ENCODE results near the gene BST1. TPM values are rescaled to one million over a fixed set of nuclear protein-coding genes. Genes with fewer than 3 reads are reported as not detected.

Gene BST1
- total RNA-seq, 1 experiment from 2014 or later = 0.41 TPM

- BruUV-seq (replicated peaks) = no TSS peak
These were observed 14.8 kb upstream of the BST1 start for GRCh38 chr4:15688051-15688450.

GRCh38 chr4:15689540-15689939 lies 13.3 kb upstream of the BST1 start:
- CTCF ChIA-PET = no interaction called here
- Histone ChIP-seq H3K4me1 (peaks cover 38% of the 10 kb centered on the region), H3K9me3 (no peaks in the 10 kb centered on the region; the same call in 1 of the 2 replicates), H3K36me3 (ENCODE audit: control insufficient read depth, insufficient read depth, low read length) (no peaks in the 10 kb centered on the region; the same call in 1 of the 2 replicates), H3K27me3 (replicated peaks; ENCODE audit: control insufficient read depth, insufficient read depth, low read length) (no peaks in the 10 kb centered on the region), H3K4me3 (ENCODE audit: low read depth, low read length) (no peak overlapping the region)
- peaks cover 29% of the 10 kb centered on the region for H3K4me1 Mint-ChIP-seq (ENCODE audit: low read depth, unreplicated experiment)
- BruUV-seq (replicated peaks) = no TSS peak
- POLR2A ChIA-PET = no interaction called here
- H3K4me3 Mint-ChIP-seq (ENCODE audit: unreplicated experiment) = no peak overlapping the region
- H3K27me3 Mint-ChIP-seq (ENCODE audit: insufficient read depth, unreplicated experiment) = no peaks in the 10 kb centered on the region
- intact Hi-C loops (cut with micrococcal nuclease; ENCODE audit: unreplicated experiment) = no loop called here
- TF ChIP-seq CTCF (IDR thresholded peaks at IDR 0.05; ENCODE audit: insufficient read depth in 1 of 2, low read depth in 1 of 2, low read length in 1 of 2, severe bottlenecking in 1 of 2, unreplicated experiment in 1 of 2) = no peak
- peaks cover 10% of the 10 kb centered on the region for H3K9me3 Mint-ChIP-seq (ENCODE audit: unreplicated experiment)
- peaks cover 25% of the 10 kb centered on the region for H3K36me3 Mint-ChIP-seq (ENCODE audit: insufficient read depth, unreplicated experiment)
- DNase-seq = no peak
- H3K27ac Mint-ChIP-seq (ENCODE audit: unreplicated experiment) = peak overlapping the region; percentile 81

More at GRCh38 chr4:15688051-15688450, 14.8 kb upstream of the BST1 start:
- Mint-ChIP-seq H3K4me3 (ENCODE audit: unreplicated experiment) (no peak overlapping the region), H3K27me3 (ENCODE audit: insufficient read depth, unreplicated experiment) (no peaks in the 10 kb centered on the region), H3K36me3 (ENCODE audit: insufficient read depth, unreplicated experiment) (peaks cover 25% of the 10 kb centered on the region), H3K9me3 (ENCODE audit: unreplicated experiment) (no peaks in the 10 kb centered on the region), H3K4me1 (ENCODE audit: low read depth, unreplicated experiment) (peaks cover 38% of the 10 kb centered on the region), H3K27ac (ENCODE audit: unreplicated experiment) (no peak overlapping the region)
- Histone ChIP-seq H3K36me3 (ENCODE audit: control insufficient read depth, insufficient read depth, low read length) (no peaks in the 10 kb centered on the region; the same call in 1 of the 2 replicates), H3K4me1 (peaks cover 50% of the 10 kb centered on the region), H3K9me3 (no peaks in the 10 kb centered on the region; the same call in 1 of the 2 replicates), H3K27me3 (replicated peaks; ENCODE audit: control insufficient read depth, insufficient read depth, low read length) (no peaks in the 10 kb centered on the region), H3K4me3 (ENCODE audit: low read depth, low read length) (no peak overlapping the region)
- no peak for TF ChIP-seq CTCF (IDR thresholded peaks at IDR 0.05; ENCODE audit: insufficient read depth in 1 of 2, low read depth in 1 of 2, low read length in 1 of 2, severe bottlenecking in 1 of 2, unreplicated experiment in 1 of 2)
- CTCF ChIA-PET = no interaction called here
- intact Hi-C loops (cut with micrococcal nuclease; ENCODE audit: unreplicated experiment) = no loop called here
- no peak for DNase-seq
- POLR2A ChIA-PET = interaction anchor here (0.5 kb wide), 1 partner anchor 218 kb away, joined by 3 read pairs; the partner anchor contains the start of gene CC2D2A

- peaks cover 33% of the 10 kb centered on the region for H3K4me1 ChIP-seq
- TSS peak; percentile 94 for BruUV-seq (replicated peaks)
- DNase-seq = peak; percentile 61 to 63
These were observed 12.7 kb upstream of the BST1 start for GRCh38 chr4:15690020-15690809.

More at GRCh38 chr4:15690020-15690809, 12.7 kb upstream of the BST1 start:
- H3K4me3 ChIP-seq (ENCODE audit: low read depth, low read length) = no peak overlapping the region
- Mint-ChIP-seq H3K9me3 (ENCODE audit: unreplicated experiment) (peaks cover 10% of the 10 kb centered on the region), H3K27ac (ENCODE audit: unreplicated experiment) (peak overlapping the region; percentile 81), H3K4me1 (ENCODE audit: low read depth, unreplicated experiment) (peaks cover 24% of the 10 kb centered on the region), H3K4me3 (ENCODE audit: unreplicated experiment) (no peak overlapping the region), H3K36me3 (ENCODE audit: insufficient read depth, unreplicated experiment) (peaks cover 25% of the 10 kb centered on the region), H3K27me3 (ENCODE audit: insufficient read depth, unreplicated experiment) (no peaks in the 10 kb centered on the region)
- no peak for TF ChIP-seq CTCF (IDR thresholded peaks at IDR 0.05; ENCODE audit: insufficient read depth in 1 of 2, low read depth in 1 of 2, low read length in 1 of 2, severe bottlenecking in 1 of 2, unreplicated experiment in 1 of 2)
- CTCF ChIA-PET = interaction anchor here (1.0 kb wide), 1 partner anchor 8 kb away, joined by 3 read pairs; the partner anchor contains the start of gene FAM200B
- POLR2A ChIA-PET = interaction anchor here (1.0 kb wide), 1 partner anchor 9 kb away, joined by 4 read pairs; the partner anchor contains the start of gene FAM200B
- H3K36me3 ChIP-seq (ENCODE audit: control insufficient read depth, insufficient read depth, low read length) = no peaks in the 10 kb centered on the region; the same call in 1 of the 2 replicates
- H3K9me3 ChIP-seq = no peaks in the 10 kb centered on the region; the same call in 1 of the 2 replicates
- no peaks in the 10 kb centered on the region for H3K27me3 ChIP-seq (replicated peaks; ENCODE audit: control insufficient read depth, insufficient read depth, low read length)
- intact Hi-C loops (cut with micrococcal nuclease; ENCODE audit: unreplicated experiment) = no loop called here
